ENCODE results near the gene AFDN.
"Not testable (repeated sequence)": the region's sequence is repeated elsewhere in the genome, so short reads cannot be mapped to it uniquely, and the experiment has no call there.

Gene AFDN

DNA sequence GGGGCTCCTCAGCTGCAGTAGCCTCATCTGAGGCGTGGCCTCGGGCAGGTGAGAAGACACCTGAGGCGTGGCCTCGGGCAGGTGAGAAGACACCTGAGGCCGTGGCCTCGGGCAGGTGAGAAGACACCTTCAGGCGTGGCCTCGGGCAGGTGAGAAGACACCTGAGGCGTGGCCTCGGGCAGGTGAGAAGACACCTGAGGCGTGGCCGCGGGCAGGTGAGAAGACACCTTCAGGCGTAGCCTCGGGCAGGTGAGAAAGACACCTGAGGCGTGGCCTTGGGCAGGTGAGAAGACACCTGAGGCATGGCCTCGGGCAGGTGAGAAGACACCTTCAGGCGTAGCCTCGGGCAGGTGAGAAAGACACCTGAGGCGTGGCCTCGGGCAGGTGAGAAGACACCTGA is 174.8 kb downstream of the AFDN start:
- DNase-seq (ENCODE audit: low read depth in 2 of 2) = not testable (repeated sequence)

DNA sequence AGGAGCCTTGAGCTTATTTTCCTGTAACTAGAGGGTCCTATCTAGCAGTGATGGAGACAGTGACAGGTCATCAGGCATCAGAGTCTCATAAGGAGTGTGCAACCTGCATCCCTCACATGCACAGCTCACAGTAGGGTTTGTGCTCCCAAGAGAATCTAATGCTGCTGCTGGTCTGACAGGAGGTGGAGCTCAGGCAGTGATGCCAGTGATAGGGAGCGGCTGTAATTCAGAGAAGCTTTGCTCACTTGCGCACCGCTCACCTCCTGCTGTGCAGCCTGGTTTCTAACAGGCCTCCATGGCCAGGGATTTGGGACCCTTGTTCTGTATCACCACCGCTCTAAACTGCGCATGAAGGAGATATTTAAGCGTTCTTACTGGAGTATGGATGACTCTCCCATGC is 176.1 kb downstream of the AFDN start:
- DNase-seq (ENCODE audit: low read depth in 2 of 2) = no peak

DNA sequence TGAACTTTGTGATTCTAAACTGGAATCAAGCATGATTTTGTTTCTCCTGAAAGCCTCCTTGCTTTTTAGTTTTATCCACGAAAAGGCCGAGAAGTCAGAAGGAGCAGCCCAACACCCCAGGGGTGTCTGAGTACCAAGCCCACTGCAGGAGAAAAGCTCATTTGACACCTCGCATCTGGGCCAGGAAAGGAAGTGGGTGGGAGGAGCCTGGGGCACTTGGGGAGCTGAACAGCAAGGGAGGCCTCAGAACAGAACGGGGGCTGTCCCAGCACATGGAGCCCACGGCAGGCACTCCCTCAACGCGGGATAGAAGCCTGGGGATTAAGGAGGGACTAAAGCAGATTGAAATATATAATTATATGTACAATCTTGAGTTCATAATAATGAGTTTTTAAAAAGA is 177.3 kb downstream of the AFDN start:
- no peak for DNase-seq (ENCODE audit: low read depth in 2 of 2)

DNA sequence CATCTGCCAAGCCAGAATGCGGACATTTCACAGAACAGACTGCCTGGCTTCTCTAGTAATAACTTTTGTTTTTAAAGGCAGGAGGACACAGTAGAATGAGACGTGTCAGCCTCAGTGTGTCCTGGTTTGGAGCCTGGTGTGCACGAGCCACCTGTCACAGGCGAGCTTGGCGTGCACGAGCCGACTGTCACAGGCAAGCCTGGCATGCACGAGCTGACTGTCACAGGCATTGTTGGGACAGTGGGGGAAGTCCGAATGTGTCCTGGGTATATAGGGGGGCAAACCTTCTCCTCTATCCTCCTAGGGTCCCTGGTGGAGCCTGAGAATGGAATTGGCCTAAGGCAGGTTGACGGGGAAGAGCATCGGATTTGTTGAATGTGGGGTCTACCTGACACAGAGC is 178.2 kb downstream of the AFDN start:
- no peak for DNase-seq (ENCODE audit: low read depth in 2 of 2)

DNA sequence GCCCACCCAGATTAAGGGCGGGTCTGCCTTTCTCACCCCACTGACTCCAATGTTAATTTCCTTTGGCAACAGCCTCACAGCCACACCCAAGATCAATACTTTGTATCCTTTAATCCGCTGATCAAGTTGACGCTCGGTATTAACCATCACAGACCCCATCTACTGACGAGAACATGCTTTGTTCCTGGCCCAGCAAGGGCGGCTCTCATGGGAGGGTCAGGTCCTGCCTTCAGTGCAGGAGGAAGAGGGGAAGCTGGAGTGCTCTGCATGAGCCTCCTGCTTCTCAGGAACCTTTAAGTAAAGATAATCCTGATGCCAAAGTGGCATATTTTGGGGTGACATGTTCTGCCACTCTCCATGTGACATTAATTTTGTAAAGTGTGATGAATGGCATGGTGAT is 179.1 kb downstream of the AFDN start:
- no peak for DNase-seq (ENCODE audit: low read depth in 2 of 2)

DNA sequence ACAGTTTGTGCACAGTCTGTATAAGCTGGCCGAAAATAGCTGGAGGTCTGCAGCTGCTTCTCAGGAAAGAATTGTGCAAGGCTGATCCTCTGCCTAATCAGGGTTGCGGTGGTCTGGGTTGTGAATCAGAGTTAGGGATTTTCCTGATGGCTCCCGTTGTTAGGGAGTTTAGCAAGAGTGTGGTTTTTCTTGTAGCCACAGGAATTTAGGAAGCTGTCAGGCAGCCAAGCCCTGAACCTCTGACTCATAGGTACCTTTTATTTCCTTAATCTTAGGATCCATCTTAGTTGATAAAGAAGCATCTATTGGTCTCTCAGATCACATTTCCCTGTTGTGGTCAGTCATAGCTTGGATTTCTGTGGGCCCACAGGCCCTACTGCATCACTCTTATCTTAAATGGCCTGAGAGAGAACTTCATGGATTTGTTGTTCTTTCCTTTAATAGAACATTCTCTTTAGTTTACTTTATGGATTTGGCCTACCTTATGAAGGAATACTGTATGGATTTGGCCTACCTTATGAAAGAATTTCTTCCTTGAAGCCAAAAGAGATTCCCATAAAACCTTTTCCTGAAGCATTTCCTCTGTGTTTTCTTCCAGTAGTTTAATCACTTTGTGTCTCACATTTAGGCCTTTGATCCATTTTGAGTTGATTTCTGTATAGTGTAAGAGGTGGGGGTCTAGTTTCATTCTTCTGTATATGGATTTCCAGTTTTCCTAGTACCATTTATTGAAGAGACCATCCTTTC is 181.1 kb downstream of the AFDN start:
- no peak for DNase-seq (ENCODE audit: low read depth in 2 of 2)

DNA sequence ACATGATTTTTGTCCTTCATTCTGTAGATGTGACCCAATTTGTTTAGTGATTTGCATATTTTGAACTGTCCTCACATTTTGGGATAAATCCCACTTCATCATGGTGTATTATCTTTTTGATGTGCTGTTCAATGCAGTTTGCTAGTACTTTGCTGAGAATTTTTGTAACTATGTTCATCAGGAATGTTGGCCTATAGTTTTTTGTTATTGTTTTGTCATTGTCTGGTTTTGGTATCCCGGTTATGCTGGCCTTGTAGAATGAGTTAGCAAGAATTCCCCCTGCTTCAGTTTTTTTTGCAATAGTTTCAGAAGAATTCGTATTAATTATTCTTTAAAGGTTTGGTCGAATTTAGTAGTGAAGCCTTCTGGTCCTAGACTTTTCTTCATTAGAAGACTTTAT is 182.6 kb downstream of the AFDN start:
- DNase-seq (ENCODE audit: low read depth in 2 of 2) = no peak

DNA sequence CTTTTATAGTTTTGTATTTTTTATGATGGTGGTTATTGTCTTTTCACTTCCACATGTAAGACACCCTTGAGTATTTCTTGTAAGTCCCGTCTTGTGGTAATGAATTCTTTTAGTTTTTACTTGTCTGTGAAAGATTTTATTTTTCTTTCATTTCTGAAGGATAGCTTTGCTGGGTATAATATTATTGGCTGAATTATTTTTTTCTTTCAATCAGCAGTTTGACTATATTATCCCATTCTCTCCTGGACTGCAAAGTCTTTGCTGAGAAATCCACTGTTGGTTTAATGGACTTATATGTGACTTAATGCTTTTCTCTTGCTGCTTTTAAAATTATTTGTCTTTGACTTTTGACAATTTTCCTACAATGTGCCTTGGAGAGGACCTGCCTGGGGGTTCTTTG is 184.6 kb downstream of the AFDN start:
- DNase-seq (ENCODE audit: low read depth in 2 of 2) = no peak

DNA sequence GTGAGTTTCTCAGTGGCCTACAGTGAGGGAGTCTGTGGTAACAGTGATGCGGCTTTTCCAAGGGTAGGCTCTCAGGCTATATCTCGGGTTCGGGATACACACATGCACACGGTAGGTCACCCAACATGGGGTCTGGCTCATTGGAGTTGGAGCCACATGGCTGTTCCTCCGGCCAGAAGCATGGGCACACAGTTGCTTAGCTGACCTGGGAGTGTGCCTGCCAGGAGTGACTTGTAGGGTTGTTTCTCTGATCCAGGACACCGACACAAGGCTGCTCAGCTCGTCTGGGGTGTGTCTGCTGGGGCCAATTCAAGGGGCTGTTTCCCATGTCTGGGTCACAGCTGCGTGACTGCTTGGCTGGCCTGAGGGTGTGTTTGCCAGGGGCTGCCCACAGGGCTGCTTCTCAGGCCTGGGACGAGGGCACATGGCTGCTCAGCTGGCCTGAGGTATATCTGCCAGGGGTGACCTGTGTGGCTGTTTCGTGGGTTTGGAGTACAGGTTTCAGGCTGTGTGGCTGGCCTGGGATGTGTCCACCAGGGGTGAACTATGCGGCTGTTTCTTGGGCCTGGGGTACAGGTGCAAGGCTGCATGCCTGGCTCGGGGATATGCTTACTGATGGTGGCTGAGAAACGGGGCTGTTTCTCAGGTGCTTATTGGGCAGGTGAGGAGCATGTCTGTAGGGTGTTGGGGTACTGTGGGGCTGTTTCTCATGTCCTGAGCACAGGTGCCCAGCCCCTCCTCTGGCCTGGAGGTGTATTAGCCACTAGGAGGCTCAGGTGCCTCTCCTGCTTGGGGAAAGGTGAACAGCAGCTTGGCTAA is 185.9 kb downstream of the AFDN start:
- DNase-seq (ENCODE audit: low read depth in 2 of 2) = no peak

DNA sequence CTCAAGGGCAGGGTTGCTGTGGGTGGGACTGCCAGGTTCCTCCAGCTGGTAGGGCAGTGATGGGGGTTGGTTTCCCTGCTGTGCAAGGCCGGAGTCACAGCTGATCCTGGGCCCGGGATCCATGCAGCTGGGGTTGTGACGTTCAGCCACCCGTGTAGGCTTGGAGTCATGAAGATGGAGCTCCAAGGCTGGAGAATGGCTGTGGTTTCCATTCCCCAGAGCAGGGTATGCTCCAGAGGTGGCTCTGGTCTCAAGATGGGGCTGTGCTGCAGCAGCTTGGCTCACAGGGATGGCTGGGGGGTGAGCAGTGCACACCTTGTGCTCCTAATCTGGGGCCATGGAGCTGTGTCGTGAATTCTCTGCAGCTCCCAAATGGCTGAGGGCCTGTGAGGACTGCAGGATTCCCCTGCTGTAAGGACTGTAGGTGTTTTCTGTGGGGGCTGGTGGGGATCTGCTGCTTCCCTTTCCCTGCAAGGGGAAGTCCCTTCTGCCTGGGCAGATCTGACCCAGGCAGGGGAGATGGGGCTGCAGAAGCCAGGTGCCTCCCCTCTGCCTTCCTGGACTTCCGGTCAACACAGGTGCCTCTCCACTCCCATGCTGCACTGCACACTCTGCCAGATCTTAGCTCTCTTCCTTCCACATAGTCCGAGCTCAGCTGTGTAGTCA is 186.7 kb downstream of the AFDN start:
- no peak for DNase-seq (ENCODE audit: low read depth in 2 of 2)

DNA sequence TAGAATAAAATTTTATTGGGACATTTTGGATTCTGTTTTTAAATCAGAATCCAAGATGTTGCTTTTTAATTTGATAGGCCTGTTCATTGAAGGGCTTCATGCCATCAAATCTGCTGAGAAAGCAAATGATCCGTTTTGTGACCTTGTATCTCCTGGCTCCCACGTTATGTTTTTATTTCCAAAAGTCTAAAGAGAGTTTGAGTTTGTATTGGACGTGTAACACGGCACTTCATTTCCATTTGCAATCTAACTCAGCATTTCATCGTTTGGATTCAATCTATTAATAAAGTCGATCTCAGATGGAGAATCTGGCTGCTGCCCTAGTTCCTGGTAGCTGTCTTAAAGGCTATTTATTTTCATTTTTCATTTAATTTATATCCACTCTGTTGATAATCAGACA is 187.7 kb downstream of the AFDN start:
- no peak for DNase-seq (ENCODE audit: low read depth in 2 of 2)

DNA sequence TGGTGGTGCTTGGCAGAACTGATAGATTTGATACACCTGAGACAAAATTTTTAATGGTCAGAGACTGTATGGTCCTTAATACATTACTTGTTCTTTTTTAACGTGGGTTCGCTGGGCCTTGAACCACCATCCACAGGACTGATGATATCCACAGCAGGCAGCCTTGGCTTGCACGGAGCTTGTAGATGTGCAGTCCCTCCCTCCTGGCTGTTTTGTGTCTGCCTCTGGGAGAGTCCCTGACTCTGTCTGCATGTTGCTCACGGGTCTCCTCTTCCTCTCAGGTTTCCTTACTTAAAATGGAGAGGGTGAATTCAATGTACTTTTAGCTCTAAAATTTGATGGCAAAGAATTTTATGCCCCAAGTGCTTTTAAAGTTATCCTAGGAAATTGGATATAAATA is 188.3 kb downstream of the AFDN start:
- DNase-seq (ENCODE audit: low read depth in 2 of 2) = no peak

DNA sequence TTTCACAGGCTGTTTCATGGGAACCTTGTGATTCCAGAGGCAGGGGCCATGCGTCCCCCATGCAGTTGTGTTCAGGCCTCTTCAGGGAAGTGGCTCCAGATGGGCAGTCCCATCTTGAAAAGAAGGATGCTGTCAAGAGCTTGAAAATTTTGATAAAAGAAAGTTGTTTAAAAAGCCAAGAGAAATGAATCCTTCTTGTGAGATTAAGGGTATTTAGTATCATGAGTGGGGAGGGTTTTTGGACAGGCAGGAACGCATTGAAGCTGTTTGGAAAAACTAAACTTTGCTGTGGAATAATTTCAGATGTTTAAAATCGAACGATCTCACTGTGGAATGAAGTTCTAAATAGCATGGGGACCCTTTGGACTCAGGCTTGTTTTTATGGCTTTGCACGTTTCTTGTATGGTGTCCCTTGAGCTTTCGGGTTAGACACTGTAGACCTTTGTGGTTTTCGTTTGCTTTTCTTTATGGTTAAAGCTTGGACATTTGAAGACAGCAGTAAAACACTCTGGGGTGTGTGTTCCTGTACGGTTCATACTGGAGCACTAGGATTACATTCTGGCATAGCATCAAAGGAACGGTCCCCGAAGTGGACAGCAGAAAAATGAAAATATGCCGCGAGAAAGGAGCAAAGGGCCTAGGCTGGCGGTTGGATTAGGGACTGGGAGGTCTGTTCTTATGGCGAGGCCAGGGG is 188.9 kb downstream of the AFDN start:
- no peak for DNase-seq (ENCODE audit: low read depth in 2 of 2)

DNA sequence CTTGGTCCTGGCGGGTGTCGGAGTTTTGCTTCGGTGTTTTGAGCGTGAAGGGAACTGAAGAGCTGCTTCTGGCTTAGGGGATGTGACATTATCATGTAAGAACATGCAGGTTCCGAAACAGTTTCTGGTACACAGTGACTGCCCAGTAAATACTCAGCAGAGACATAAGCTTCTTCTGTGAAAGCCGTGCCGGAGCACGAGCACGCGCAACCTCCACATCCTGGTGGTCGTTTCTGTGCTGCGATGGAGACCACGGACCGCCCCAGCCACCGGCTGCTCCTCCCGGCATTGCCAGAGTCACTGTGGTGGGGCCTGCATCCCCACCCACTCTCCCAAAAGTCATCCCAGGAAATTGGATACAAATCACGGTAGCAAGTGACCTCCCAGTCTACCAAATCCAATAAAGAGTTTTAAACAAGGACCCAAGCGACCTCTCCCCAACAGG is 189.5 kb downstream of the AFDN start:
- no peak for DNase-seq (ENCODE audit: low read depth in 2 of 2)

DNA sequence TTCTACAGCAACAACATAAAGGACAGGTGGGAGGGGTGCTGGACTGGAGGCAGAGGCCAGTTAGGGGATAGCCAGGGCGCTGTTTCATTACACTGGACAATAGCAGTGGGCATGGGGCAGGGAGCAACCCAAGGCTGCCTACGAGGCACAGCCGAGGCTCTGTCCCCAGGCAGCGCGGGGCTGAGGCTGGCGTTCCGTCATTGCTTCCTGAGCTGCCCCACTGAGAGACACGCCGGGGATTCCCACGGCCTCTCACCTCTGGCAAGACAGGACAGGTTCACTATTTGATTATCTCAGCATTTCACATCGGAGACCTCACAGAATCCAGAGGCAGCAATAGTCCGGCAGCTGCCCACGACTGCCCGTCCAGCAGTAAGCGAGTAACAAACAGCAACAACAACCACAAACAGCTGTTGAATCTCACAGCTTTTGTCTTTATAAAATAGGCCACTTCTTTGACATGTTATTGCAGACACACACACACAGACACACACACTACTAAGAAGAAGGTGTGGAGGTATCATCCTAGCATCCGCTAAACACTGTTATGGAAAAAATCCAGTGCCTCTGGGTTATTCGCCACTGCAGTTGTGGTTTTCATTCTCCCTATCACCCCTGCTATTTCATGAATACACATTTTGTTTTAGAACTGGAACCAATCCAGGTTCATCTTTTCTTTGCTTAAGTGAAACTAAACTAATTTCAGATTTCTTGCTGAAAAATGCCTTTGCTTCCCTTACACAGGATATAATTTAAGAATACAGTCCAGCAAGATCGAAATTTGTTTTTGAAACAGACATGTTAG is 190.2 kb downstream of the AFDN start:
- no peak for DNase-seq (ENCODE audit: low read depth in 2 of 2)

DNA sequence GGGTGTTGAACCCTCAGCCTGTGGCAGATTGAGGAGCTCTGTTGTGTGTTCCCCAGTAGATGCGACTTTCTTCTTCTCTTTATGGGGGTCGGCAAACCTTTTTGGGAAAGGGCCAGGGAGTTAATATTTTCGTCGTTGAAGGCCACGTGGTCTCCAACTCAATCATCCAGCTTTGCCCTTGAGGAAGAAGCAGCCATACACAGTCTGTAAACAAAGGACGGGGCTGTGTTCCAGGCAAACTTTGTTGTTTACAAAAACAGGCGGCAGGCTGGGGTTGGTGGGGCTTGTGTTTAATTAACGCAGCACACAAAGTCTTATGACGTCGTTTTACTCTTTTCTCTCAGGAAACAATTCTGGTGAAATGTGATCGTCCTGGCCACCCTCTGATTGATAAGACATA is 190.9 kb downstream of the AFDN start:
- DNase-seq (ENCODE audit: low read depth in 2 of 2) = no peak

DNA sequence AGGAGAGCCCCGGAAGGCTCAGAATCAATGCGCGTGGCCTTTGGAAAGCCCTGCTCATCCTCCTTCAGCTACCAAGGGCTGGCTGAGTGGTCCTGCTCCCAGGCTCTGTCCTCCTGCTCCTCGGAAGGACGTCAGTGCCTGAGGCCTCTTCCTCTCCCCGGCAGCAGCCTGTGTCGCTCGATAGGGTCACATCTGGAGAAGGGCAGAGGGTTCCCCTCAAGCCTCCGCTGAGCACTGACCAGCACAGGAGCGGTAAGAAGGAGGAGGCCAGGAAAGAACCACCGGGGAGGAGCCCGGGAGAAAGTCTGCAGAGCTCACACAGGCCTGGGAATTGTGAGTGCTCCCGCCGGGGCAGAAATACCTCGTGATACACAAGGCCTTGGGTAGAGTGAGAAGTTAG is 192.0 kb downstream of the AFDN start:
- DNase-seq (ENCODE audit: low read depth in 2 of 2) = no peak

DNA sequence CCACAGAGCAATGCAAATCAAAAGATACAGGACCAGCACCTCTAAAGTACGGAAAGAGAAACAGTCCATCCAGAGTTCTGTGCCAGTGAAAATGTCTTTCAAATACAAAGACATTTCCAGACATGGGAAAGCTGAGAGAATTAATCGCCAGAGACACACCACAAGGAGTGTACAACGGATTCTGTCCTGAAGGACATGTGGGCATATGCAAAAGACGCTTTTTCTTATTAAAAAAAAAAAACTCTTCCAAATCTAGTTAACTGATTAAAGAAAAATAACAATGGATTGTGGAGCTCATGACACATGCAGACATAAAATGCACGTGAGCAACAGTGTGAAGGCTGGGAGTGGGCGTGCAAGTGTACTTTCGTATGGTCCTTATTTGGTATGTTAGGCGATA is 193.5 kb downstream of the AFDN start:
- no peak for DNase-seq (ENCODE audit: low read depth in 2 of 2)

DNA sequence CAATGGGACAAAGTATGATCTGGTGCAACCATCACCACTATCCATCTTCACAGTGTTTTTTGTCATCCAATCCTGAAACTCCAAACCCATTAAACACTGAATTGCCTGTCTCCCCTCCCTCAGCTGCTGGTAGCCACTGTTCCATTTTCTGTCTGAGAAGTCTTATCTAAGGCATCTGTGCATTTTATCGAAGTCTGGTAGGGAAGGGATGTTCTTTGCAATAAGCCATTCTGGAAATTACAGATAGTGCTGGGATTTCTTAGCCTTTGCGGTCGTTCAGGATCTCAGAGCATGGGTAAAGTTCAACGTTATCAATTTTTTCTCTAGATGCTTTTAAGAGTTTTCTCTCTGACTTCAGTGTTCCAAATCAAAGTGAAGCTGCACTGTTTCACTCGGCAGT is 194.9 kb downstream of the AFDN start:
- DNase-seq (ENCODE audit: low read depth in 2 of 2) = no peak

Data from stimulated activated CD8-positive, alpha-beta memory T cell treated with anti-CD3 and anti-CD28 coated beads, Interleukin-2, amount 100 ng/mL, for 48 hours (primary cell).